ENCODE results near the gene MMD. TPM values are rescaled to one million over a fixed set of nuclear protein-coding genes. Genes with fewer than 3 reads are reported as not detected.

Gene MMD
- total RNA-seq, 2 experiments from 2014 or later: 15.3 to 17.4 TPM

GRCh38 chr17:55347341-55347740, 74.3 kb downstream of the MMD start:
- POLR2A ChIA-PET: no interaction called here
- no peaks in the 10 kb centered on the region for H3K9me3 Mint-ChIP-seq

DNA sequence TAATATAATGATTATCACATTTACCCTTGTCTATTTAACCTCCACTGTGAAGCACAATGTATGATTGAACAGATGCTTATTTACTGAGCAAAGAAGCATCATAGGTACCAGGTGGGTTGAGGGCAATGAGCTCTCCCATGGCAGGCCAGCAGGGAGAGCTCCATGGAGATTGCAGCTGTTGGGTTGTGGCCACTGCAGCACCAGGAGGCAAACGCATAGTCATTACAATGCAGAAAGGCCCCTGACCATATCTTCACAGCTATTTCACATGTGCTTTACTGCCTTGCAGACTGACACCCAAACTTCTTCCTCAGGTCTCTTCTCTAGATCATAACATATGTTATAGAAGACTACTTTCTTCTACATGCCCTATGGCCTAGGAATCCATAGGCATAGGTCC, 75.0 kb downstream of the MMD start:
- no peaks in the 10 kb centered on the region for H3K36me3 Mint-ChIP-seq (ENCODE audit: low read depth)
- H3K4me3 ChIP-seq (ENCODE audit: low read length): no peak overlapping the region
- no peaks in the 10 kb centered on the region for H3K9me3 Mint-ChIP-seq
- POLR2A ChIA-PET: no interaction called here
- CTCF ChIA-PET: interaction anchor here (2.0 kb wide), 1 partner anchor 10 kb away, joined by 7 read pairs; no protein-coding TSS in a partner anchor
- no peak for TF ChIP-seq CTCF (IDR thresholded peaks at IDR 0.05)
- H3K27me3 Mint-ChIP-seq: no peaks in the 10 kb centered on the region
- no peak overlapping the region for H3K27ac ChIP-seq (ENCODE audit: low read depth in 1 of 2, low read length in 2 of 2)
- H3K4me1 ChIP-seq (ENCODE audit: insufficient read depth, low read length): peaks cover 31% of the 10 kb centered on the region
- H3K36me3 ChIP-seq (ENCODE audit: insufficient read depth, low read length): no peaks in the 10 kb centered on the region
- ATAC-seq (ENCODE audit: poor library complexity): no peak
- peaks cover 23% of the 10 kb centered on the region for H3K4me1 Mint-ChIP-seq (ENCODE audit: low read depth)
- no peaks in the 10 kb centered on the region for H3K9me3 ChIP-seq (ENCODE audit: control insufficient read depth in 1 of 2, insufficient read depth in 1 of 2, low read length in 2 of 2)
- H3K27me3 ChIP-seq (ENCODE audit: control insufficient read depth in 1 of 2, insufficient read depth in 2 of 2, low read length in 2 of 2): no peaks in the 10 kb centered on the region
- no peak overlapping the region for H3K27ac Mint-ChIP-seq
- H3K4me3 Mint-ChIP-seq: no peak overlapping the region
- no peak for DNase-seq
- intact Hi-C loops (cut with DNase I, micrococcal nuclease): no loop called here

More at GRCh38 chr17:55347341-55347740, 74.3 kb downstream of the MMD start:
- intact Hi-C loops (cut with DNase I, micrococcal nuclease): no loop called here
- ATAC-seq (ENCODE audit: poor library complexity): no peak
- H3K9me3 ChIP-seq (ENCODE audit: control insufficient read depth in 1 of 2, insufficient read depth in 1 of 2, low read length in 2 of 2): no peaks in the 10 kb centered on the region
- no peaks in the 10 kb centered on the region for H3K36me3 ChIP-seq (ENCODE audit: insufficient read depth, low read length)
- no peak overlapping the region for H3K4me3 ChIP-seq (ENCODE audit: low read length)
- no peaks in the 10 kb centered on the region for H3K27me3 ChIP-seq (ENCODE audit: control insufficient read depth in 1 of 2, insufficient read depth in 2 of 2, low read length in 2 of 2)
- no peak overlapping the region for H3K27ac Mint-ChIP-seq
- no peak overlapping the region for H3K4me3 Mint-ChIP-seq
- CTCF ChIA-PET: interaction anchor here (1.2 to 2.0 kb wide), 2 partner anchors 9 to 374 kb away, joined by 3 to 7 read pairs; no protein-coding TSS in a partner anchor
- TF ChIP-seq CTCF (IDR thresholded peaks at IDR 0.05): no peak
- DNase-seq: no peak
- H3K4me1 Mint-ChIP-seq (ENCODE audit: low read depth): peaks cover 23% of the 10 kb centered on the region
- no peaks in the 10 kb centered on the region for H3K36me3 Mint-ChIP-seq (ENCODE audit: low read depth)
- no peak overlapping the region for H3K27ac ChIP-seq (ENCODE audit: low read depth in 1 of 2, low read length in 2 of 2)
- H3K27me3 Mint-ChIP-seq: no peaks in the 10 kb centered on the region
- H3K4me1 ChIP-seq (ENCODE audit: insufficient read depth, low read length): peaks cover 31% of the 10 kb centered on the region

DNA sequence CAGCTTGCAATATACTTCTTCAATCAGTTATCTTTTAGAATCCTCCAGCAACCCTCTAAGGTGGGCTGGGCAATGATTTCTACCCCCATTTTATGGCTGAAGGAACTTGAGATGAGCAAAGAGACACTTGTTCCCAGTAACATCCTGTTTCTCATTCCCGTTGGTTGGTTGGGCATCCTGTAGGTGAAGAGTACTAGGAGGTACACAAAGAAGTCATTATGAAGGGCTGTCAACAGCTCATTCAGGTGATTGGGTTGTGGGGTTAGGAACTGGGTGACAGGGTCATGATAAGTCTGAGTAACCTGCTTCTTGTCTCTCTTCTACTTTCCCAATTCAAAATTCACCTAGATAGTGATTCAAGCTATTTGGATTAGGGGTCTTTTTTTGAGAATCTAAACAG, 76.5 kb downstream of the MMD start:
- H3K4me3 ChIP-seq (ENCODE audit: low read length): no peak overlapping the region
- Mint-ChIP-seq H3K36me3 (ENCODE audit: low read depth) (no peaks in the 10 kb centered on the region), H3K27me3 (peaks cover 2% of the 10 kb centered on the region), H3K9me3 (no peaks in the 10 kb centered on the region), H3K27ac (no peak overlapping the region), H3K4me3 (no peak overlapping the region), H3K4me1 (ENCODE audit: low read depth) (peaks cover 23% of the 10 kb centered on the region)
- no peaks in the 10 kb centered on the region for H3K27me3 ChIP-seq (ENCODE audit: control insufficient read depth in 1 of 2, insufficient read depth in 2 of 2, low read length in 2 of 2)
- intact Hi-C loops (cut with DNase I, micrococcal nuclease): no loop called here
- ATAC-seq (ENCODE audit: poor library complexity): no peak
- CTCF ChIA-PET: no interaction called here
- peaks cover 44% of the 10 kb centered on the region for H3K4me1 ChIP-seq (ENCODE audit: insufficient read depth, low read length)
- DNase-seq: no peak
- H3K36me3 ChIP-seq (ENCODE audit: insufficient read depth, low read length): no peaks in the 10 kb centered on the region
- H3K27ac ChIP-seq (ENCODE audit: low read depth in 1 of 2, low read length in 2 of 2): no peak overlapping the region
- H3K9me3 ChIP-seq (ENCODE audit: control insufficient read depth in 1 of 2, insufficient read depth in 1 of 2, low read length in 2 of 2): no peaks in the 10 kb centered on the region
- TF ChIP-seq CTCF (IDR thresholded peaks at IDR 0.05): no peak
- POLR2A ChIA-PET: no interaction called here

Data from CD4-positive, alpha-beta T cell (primary cell).